ENCODE data around the gene QPCT. TPM values are rescaled to one million over a fixed set of nuclear protein-coding genes. Genes with fewer than 3 reads are reported as not detected.

Gene QPCT
- total RNA-seq, 4 donors from 2014 or later: 1.2 to 5.1 (median 4.0) TPM

GRCh38 chr2:37354531-37354930 is 10.1 kb downstream of the QPCT start:
- 90% methylated on average over 3 of the region's 3 CpGs for WGBS

GRCh38 chr2:37355735-37356134 is 11.3 kb downstream of the QPCT start:
- DNase-seq (ENCODE audit: extremely low spot score): no peak
- H3K4me1 ChIP-seq: no peaks in the 10 kb centered on the region
- no peak overlapping the region for H3K27ac ChIP-seq (replicated peaks in 1 of 4)
- no peak for TF ChIP-seq POLR2AphosphoS5 (IDR thresholded peaks at IDR 0.05)
- no peak for TF ChIP-seq POLR2A (IDR thresholded peaks at IDR 0.05; ENCODE audit: low read depth)
- TF ChIP-seq CTCF (IDR thresholded peaks at IDR 0.05): no peak
- no peak for TF ChIP-seq EP300 (IDR thresholded peaks at IDR 0.05)
- H3K36me3 ChIP-seq: no peaks in the 10 kb centered on the region
- H3K4me3 ChIP-seq: no peak overlapping the region
- no peaks in the 10 kb centered on the region for H3K9me3 ChIP-seq
- 93% methylated on average over 7 of the region's 7 CpGs for WGBS
- intact Hi-C loops (cut with DNase I): no loop called here
- H3K27me3 ChIP-seq: no peaks in the 10 kb centered on the region

More at GRCh38 chr2:37354531-37354930, 10.1 kb downstream of the QPCT start:
- no peak for TF ChIP-seq POLR2A (IDR thresholded peaks at IDR 0.05; ENCODE audit: low read depth)
- no peak for TF ChIP-seq CTCF (IDR thresholded peaks at IDR 0.05)
- no peak for TF ChIP-seq POLR2AphosphoS5 (IDR thresholded peaks at IDR 0.05)
- TF ChIP-seq EP300 (IDR thresholded peaks at IDR 0.05): no peak
- no peak overlapping the region for H3K4me3 ChIP-seq
- intact Hi-C loops (cut with DNase I): no loop called here
- no peaks in the 10 kb centered on the region for H3K36me3 ChIP-seq
- no peaks in the 10 kb centered on the region for H3K4me1 ChIP-seq
- H3K27ac ChIP-seq (replicated peaks in 1 of 4): no peak overlapping the region
- DNase-seq (ENCODE audit: extremely low spot score): no peak
- H3K27me3 ChIP-seq: no peaks in the 10 kb centered on the region
- H3K9me3 ChIP-seq: no peaks in the 10 kb centered on the region

- DNase-seq (ENCODE audit: extremely low spot score): no peak
- H3K9me3 ChIP-seq: no peaks in the 10 kb centered on the region
- H3K4me1 ChIP-seq: no peaks in the 10 kb centered on the region
- no peaks in the 10 kb centered on the region for H3K27me3 ChIP-seq
- no peak overlapping the region for H3K27ac ChIP-seq (replicated peaks in 1 of 4)
- H3K36me3 ChIP-seq: no peaks in the 10 kb centered on the region
- H3K4me3 ChIP-seq: no peak overlapping the region
- TF ChIP-seq POLR2AphosphoS5 (IDR thresholded peaks at IDR 0.05) (no peak), EP300 (IDR thresholded peaks at IDR 0.05) (no peak), POLR2A (IDR thresholded peaks at IDR 0.05; ENCODE audit: low read depth) (no peak), CTCF (IDR thresholded peaks at IDR 0.05) (no peak)
- WGBS: 78% methylated on average over 6 of the region's 6 CpGs
- intact Hi-C loops (cut with DNase I): no loop called here
Measured at GRCh38 chr2:37356299-37356698, 11.9 kb downstream of the QPCT start.

GRCh38 chr2:37357069-37357468 is 12.6 kb downstream of the QPCT start:
- TF ChIP-seq EP300 (IDR thresholded peaks at IDR 0.05) (no peak), POLR2A (IDR thresholded peaks at IDR 0.05; ENCODE audit: low read depth) (no peak), POLR2AphosphoS5 (IDR thresholded peaks at IDR 0.05) (no peak), CTCF (IDR thresholded peaks at IDR 0.05) (no peak)

GRCh38 chr2:37357530-37357929 is 13.1 kb downstream of the QPCT start:
- 57% methylated on average over 4 of the region's 4 CpGs for whole genome bisulfite sequencing
- Histone ChIP-seq H3K4me1 (no peaks in the 10 kb centered on the region), H3K36me3 (no peaks in the 10 kb centered on the region), H3K4me3 (no peak overlapping the region), H3K27me3 (no peaks in the 10 kb centered on the region), H3K9me3 (no peaks in the 10 kb centered on the region), H3K27ac (replicated peaks in 1 of 4) (no peak overlapping the region)
- TF ChIP-seq CTCF (IDR thresholded peaks at IDR 0.05) (no peak), EP300 (IDR thresholded peaks at IDR 0.05) (no peak), POLR2AphosphoS5 (IDR thresholded peaks at IDR 0.05) (no peak), POLR2A (IDR thresholded peaks at IDR 0.05; ENCODE audit: low read depth) (no peak)
- intact Hi-C loops (cut with DNase I): no loop called here
- DNase-seq (ENCODE audit: extremely low spot score): no peak

More at GRCh38 chr2:37357069-37357468, 12.6 kb downstream of the QPCT start:
- no peaks in the 10 kb centered on the region for H3K36me3 ChIP-seq
- WGBS: 81% methylated on average over 1 of the region's 1 CpG
- no peaks in the 10 kb centered on the region for H3K9me3 ChIP-seq
- DNase-seq (ENCODE audit: extremely low spot score): no peak
- intact Hi-C loops (cut with DNase I): no loop called here
- no peak overlapping the region for H3K27ac ChIP-seq (replicated peaks in 1 of 4)
- H3K4me3 ChIP-seq: no peak overlapping the region
- no peaks in the 10 kb centered on the region for H3K27me3 ChIP-seq
- no peaks in the 10 kb centered on the region for H3K4me1 ChIP-seq
